Endothelial cell (in vitro differentiated cells): Measurements from ENCODE around the gene APPL2. TPM values are rescaled to one million over a fixed set of nuclear protein-coding genes. Genes with fewer than 3 reads are reported as not detected.

Source experiments
- DNase-seq: peaks from one replicate; pipeline ENCODE4 v3.0.0; 2021; ENCODE audit warnings: low spot score
- H3K27ac Mint-ChIP-seq: one replicate; pipeline ENCODE4 v1.8.0; 2021; ENCODE audit warnings: mixed read lengths, inconsistent platforms; ENCODE audit not compliant: unreplicated experiment
- H3K27me3 Mint-ChIP-seq: one replicate; pipeline ENCODE4 v1.8.0; 2021; ENCODE audit warnings: mild to moderate bottlenecking, moderate library complexity, mixed read lengths, inconsistent platforms; ENCODE audit not compliant: unreplicated experiment
- H3K36me3 Mint-ChIP-seq: one replicate; pipeline ENCODE4 v1.8.0; 2021; ENCODE audit warnings: mild to moderate bottlenecking, low read depth, mixed read lengths, inconsistent platforms; ENCODE audit not compliant: unreplicated experiment
- H3K4me1 Mint-ChIP-seq: one replicate; pipeline ENCODE4 v1.8.0; 2021; ENCODE audit warnings: mild to moderate bottlenecking, mixed read lengths, inconsistent platforms; ENCODE audit not compliant: unreplicated experiment
- H3K4me3 Mint-ChIP-seq: one replicate; pipeline ENCODE4 v1.8.0; 2021; ENCODE audit warnings: mild to moderate bottlenecking, mixed read lengths, inconsistent platforms; ENCODE audit not compliant: unreplicated experiment
- H3K9me3 Mint-ChIP-seq: one replicate; pipeline ENCODE4 v1.8.0; 2021; ENCODE audit warnings: mixed read lengths, inconsistent platforms; ENCODE audit not compliant: unreplicated experiment
- total RNA-seq: library from RNA; stranded (reverse); fragmentation: NEBNext Ultra II Directional; extraction: Animal tissue kit (Norgen Biotek cat#: 25700); gene quantifications from one replicate; pipeline ENCODE4 v1.2.1, GENCODE V29; 2021; ENCODE audit not compliant: unreplicated experiment
- TF ChIP-seq, protein P1 (sequence below): fragments of 200-600 bp; sonication (generic); IDR thresholded peaks from one replicate; pipeline ENCODE4 v1.5.0; 2021; ENCODE audit warnings: antibody characterized with exemption; ENCODE audit not compliant: unreplicated experiment

The APPL2 gene
- total RNA-seq, 1 donor from 2014 or later = 44.7 TPM

DNA sequence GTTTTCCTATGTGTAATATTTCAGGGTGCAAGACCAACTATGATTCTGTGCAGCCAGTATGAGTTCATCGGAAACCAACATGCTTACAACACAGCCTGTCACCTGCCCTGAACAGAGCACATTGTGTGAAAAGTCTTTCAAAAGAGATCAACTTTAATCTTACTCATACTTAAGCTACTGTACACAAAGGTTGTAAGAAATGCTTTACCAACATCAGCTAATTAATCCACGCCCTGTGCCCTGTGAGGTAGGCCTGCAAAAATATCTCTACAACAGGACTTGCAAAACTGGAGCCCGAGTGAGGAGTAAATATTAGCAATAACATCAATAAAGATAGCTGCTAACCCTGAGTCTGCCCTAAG, 15.1 kb downstream of the APPL2 start:
- TF ChIP-seq, protein P1, sequence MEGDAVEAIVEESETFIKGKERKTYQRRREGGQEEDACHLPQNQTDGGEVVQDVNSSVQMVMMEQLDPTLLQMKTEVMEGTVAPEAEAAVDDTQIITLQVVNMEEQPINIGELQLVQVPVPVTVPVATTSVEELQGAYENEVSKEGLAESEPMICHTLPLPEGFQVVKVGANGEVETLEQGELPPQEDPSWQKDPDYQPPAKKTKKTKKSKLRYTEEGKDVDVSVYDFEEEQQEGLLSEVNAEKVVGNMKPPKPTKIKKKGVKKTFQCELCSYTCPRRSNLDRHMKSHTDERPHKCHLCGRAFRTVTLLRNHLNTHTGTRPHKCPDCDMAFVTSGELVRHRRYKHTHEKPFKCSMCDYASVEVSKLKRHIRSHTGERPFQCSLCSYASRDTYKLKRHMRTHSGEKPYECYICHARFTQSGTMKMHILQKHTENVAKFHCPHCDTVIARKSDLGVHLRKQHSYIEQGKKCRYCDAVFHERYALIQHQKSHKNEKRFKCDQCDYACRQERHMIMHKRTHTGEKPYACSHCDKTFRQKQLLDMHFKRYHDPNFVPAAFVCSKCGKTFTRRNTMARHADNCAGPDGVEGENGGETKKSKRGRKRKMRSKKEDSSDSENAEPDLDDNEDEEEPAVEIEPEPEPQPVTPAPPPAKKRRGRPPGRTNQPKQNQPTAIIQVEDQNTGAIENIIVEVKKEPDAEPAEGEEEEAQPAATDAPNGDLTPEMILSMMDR = no peak
- Mint-ChIP-seq H3K27ac (no peak overlapping the region), H3K27me3 (peaks cover 11% of the 10 kb centered on the region), H3K4me3 (no peak overlapping the region), H3K4me1 (peaks cover 54% of the 10 kb centered on the region), H3K36me3 (peaks cover 39% of the 10 kb centered on the region), H3K9me3 (no peaks in the 10 kb centered on the region)
- DNase-seq = no peak

DNA sequence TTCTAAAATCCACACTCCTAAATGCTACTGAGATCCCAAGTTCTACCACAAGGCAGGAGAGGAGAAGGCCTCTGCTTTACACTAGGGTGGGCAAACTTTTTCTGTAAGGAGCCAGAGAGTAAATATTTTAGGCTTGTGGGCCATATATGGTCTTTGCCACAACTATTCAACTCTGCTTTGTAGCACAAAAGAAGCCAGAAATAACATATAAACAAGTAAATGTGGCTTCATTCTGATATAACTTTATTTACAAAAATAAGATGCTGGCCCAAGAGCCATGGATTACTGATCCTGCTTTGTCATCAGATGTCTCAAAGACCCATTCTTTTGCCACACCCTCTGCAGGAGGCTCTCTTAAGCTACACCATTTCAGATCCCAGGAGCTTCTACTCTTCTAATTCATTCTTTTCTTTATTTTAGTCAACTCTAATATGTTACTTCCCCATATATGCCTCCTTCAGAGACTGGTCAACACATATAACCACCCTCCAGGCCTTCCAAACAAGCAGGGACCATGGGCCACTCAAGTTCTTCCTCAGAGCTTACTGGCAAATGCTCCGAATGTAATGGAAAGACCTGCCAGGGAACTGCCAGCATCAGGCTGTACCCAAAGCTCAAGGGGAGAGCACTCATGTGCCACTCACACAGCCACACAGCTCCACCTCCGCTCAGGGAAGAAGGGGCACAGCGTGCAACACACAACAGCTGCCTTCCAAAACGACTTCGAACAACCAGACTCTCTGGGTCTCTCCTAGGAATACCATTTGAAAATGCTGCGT, 15.6 kb downstream of the APPL2 start:
- DNase-seq = no peak
- Mint-ChIP-seq H3K27me3 (peaks cover 11% of the 10 kb centered on the region), H3K4me3 (no peak overlapping the region), H3K27ac (peak overlapping the region; percentile 27), H3K9me3 (no peaks in the 10 kb centered on the region), H3K4me1 (peaks cover 52% of the 10 kb centered on the region), H3K36me3 (peaks cover 41% of the 10 kb centered on the region)
- TF ChIP-seq, protein P1 = no peak

- TF ChIP-seq, protein P1 = no peak
- DNase-seq = no peak
- Mint-ChIP-seq H3K9me3 (no peaks in the 10 kb centered on the region), H3K4me1 (peaks cover 56% of the 10 kb centered on the region), H3K27ac (no peak overlapping the region), H3K4me3 (no peak overlapping the region), H3K36me3 (peaks cover 43% of the 10 kb centered on the region), H3K27me3 (peaks cover 9% of the 10 kb centered on the region)
These were observed 16.5 kb downstream of the APPL2 start for GRCh38 chr12:105219261-105220028.

GRCh38 chr12:105218434-105218833, 17.5 kb downstream of the APPL2 start:
- TF ChIP-seq, protein P1 = no peak
- Mint-ChIP-seq H3K4me1 (peaks cover 51% of the 10 kb centered on the region), H3K27ac (no peak overlapping the region), H3K36me3 (peaks cover 45% of the 10 kb centered on the region), H3K4me3 (no peak overlapping the region), H3K9me3 (no peaks in the 10 kb centered on the region), H3K27me3 (peaks cover 9% of the 10 kb centered on the region)
- DNase-seq = no peak
